DOHH2 (cell line): ENCODE results near the gene SMARCD1.
A peak's percentile ranks its signal among the peaks of the same experiment; 100 is the strongest.
"Not testable (repeated sequence)": the region's sequence is repeated elsewhere in the genome, so short reads cannot be mapped to it uniquely, and the experiment has no call there.

Source experiments
- H3F3A ChIP-seq: fragments of 200-600 bp; sonication (generic), shearing (Covaris generic); 2 replicates; pipeline ENCODE4 v1.6.0; 2016; ENCODE audit warnings: antibody characterized with exemption, mild to moderate bottlenecking; ENCODE audit not compliant: control insufficient read depth, insufficient read depth
- H3K27ac ChIP-seq: fragments of 200-600 bp; sonication (generic); 2 replicates; pipeline ENCODE4 v1.5.1; 2014; ENCODE audit warnings: low read depth, mild to moderate bottlenecking, low read length, moderate library complexity
- H3K27me3 ChIP-seq: fragments of 200-600 bp; sonication (generic); 2 replicates; pipeline ENCODE4 v1.6.1; 2014; ENCODE audit warnings: mild to moderate bottlenecking, low read length, mixed read lengths; ENCODE audit not compliant: control insufficient read depth
- H3K36me3 ChIP-seq: fragments of 200-600 bp; sonication (generic); 2 replicates; pipeline ENCODE4 v1.6.1; 2014; ENCODE audit warnings: mild to moderate bottlenecking, low read length, moderate library complexity, mixed read lengths; ENCODE audit not compliant: control insufficient read depth
- H3K4me1 ChIP-seq: fragments of 200-600 bp; sonication (generic); 2 replicates; pipeline ENCODE4 v1.6.1; 2014; ENCODE audit warnings: mild to moderate bottlenecking, low read length, mixed read lengths; ENCODE audit not compliant: control insufficient read depth
- H3K4me2 ChIP-seq: fragments of 200-600 bp; sonication (generic); 2 replicates; pipeline ENCODE4 v1.6.0; 2014; ENCODE audit warnings: mild to moderate bottlenecking, low read length, moderate library complexity
- H3K4me3 ChIP-seq: fragments of 200-600 bp; sonication (generic); 2 replicates; pipeline ENCODE4 v1.5.1; 2014; ENCODE audit warnings: mild to moderate bottlenecking, low read length, mixed read lengths
- H3K79me2 ChIP-seq: fragments of 200-600 bp; sonication (generic); 2 replicates; pipeline ENCODE4 v1.6.1; 2014; ENCODE audit warnings: mild to moderate bottlenecking, low read length, mixed read lengths; ENCODE audit not compliant: control insufficient read depth
- H3K9me2 ChIP-seq: fragments of 200-600 bp; sonication (generic); replicated peaks from 2 replicates; pipeline ENCODE4 v1.6.1; 2014; ENCODE audit warnings: mild to moderate bottlenecking, low read length, mixed read lengths; ENCODE audit not compliant: control insufficient read depth
- H3K9me3 ChIP-seq: fragments of 200-600 bp; sonication (generic); 2 replicates; pipeline ENCODE4 v1.6.1; 2014; ENCODE audit warnings: antibody characterized with exemption, low read length, mixed read lengths; ENCODE audit not compliant: control insufficient read depth, insufficient read depth
- H4K20me1 ChIP-seq: fragments of 200-600 bp; sonication (generic); 2 replicates; pipeline ENCODE4 v1.6.0; 2014; ENCODE audit warnings: low read depth, mild to moderate bottlenecking, antibody characterized with exemption, low read length, moderate library complexity; ENCODE audit not compliant: control insufficient read depth, insufficient read depth
- CTCF ChIP-seq: fragments of 200-600 bp; sonication (generic); IDR thresholded peaks from one replicate; pipeline ENCODE4 v1.5.1; 2014; ENCODE audit warnings: antibody characterized with exemption, mild to moderate bottlenecking, low read depth, low read length; ENCODE audit not compliant: poor library complexity, severe bottlenecking
- EZH2phosphoT487 ChIP-seq: fragments of 200-600 bp; sonication (generic); IDR thresholded peaks from 2 replicates; pipeline ENCODE4 v1.6.1; 2017; ENCODE audit warnings: borderline replicate concordance, mild to moderate bottlenecking, antibody characterized with exemption, low read length, moderate library complexity, mixed read lengths

SMARCD1 gene

GRCh38 chr12:50081096-50081808 lies 3.9 kb upstream of the SMARCD1 start:
- Histone ChIP-seq H3K27me3 (peaks cover 10% of the 10 kb centered on the region; the same call in 1 of the 2 replicates), H3K27ac (no peak overlapping the region), H3F3A (peaks cover 4% of the 10 kb centered on the region), H3K4me1 (peaks cover 13% of the 10 kb centered on the region), H3K4me2 (peak overlapping the region; percentile 23; the same call in 1 of the 2 replicates), H3K79me2 (peaks cover 15% of the 10 kb centered on the region), H3K9me2 (no peaks in the 10 kb centered on the region), H3K36me3 (peaks cover 8% of the 10 kb centered on the region; the same call in 1 of the 2 replicates), H3K9me3 (no peaks in the 10 kb centered on the region), H4K20me1 (no peaks in the 10 kb centered on the region), H3K4me3 (no peak overlapping the region)
- TF ChIP-seq EZH2phosphoT487 (no peak), CTCF (no peak)

- Histone ChIP-seq H3K4me1 (peaks cover 16% of the 10 kb centered on the region), H3K4me3 (no peak overlapping the region), H3K27ac (no peak overlapping the region), H3K79me2 (peaks cover 19% of the 10 kb centered on the region), H3K9me3 (no peaks in the 10 kb centered on the region), H3K27me3 (peaks cover 10% of the 10 kb centered on the region; the same call in 1 of the 2 replicates), H3F3A (peaks cover 10% of the 10 kb centered on the region), H3K9me2 (no peaks in the 10 kb centered on the region), H3K36me3 (peaks cover 22% of the 10 kb centered on the region), H3K4me2 (no peak overlapping the region), H4K20me1 (no peaks in the 10 kb centered on the region)
- TF ChIP-seq CTCF (no peak), EZH2phosphoT487 (no peak)
These were observed 2.5 kb upstream of the SMARCD1 start for GRCh38 chr12:50082644-50083043.

- Histone ChIP-seq H3K9me3 (no peaks in the 10 kb centered on the region), H3K4me3 (no peak overlapping the region), H4K20me1 (no peaks in the 10 kb centered on the region), H3K4me1 (peaks cover 17% of the 10 kb centered on the region), H3K27me3 (peaks cover 10% of the 10 kb centered on the region; the same call in 1 of the 2 replicates), H3K9me2 (no peaks in the 10 kb centered on the region), H3K79me2 (peaks cover 19% of the 10 kb centered on the region), H3K4me2 (no peak overlapping the region), H3K36me3 (peaks cover 28% of the 10 kb centered on the region), H3K27ac (no peak overlapping the region), H3F3A (peaks cover 16% of the 10 kb centered on the region)
- TF ChIP-seq EZH2phosphoT487 (no peak), CTCF (no peak)
These were observed 1.8 kb upstream of the SMARCD1 start for GRCh38 chr12:50083301-50083700.

GRCh38 chr12:50084409-50084774 lies 750 bp upstream of the SMARCD1 start:
- peak overlapping the region; percentile 88 for H3K4me3 ChIP-seq
- H3K27ac ChIP-seq = peak overlapping the region; percentile 58
- not testable (repeated sequence) for H4K20me1 ChIP-seq, H3K9me2 ChIP-seq, H3K9me3 ChIP-seq
- peaks cover 23% of the 10 kb centered on the region for H3K4me1 ChIP-seq
- peaks cover 16% of the 10 kb centered on the region for H3F3A ChIP-seq
- peaks cover 38% of the 10 kb centered on the region for H3K36me3 ChIP-seq
- peak overlapping the region; percentile 97 for H3K4me2 ChIP-seq
- peaks cover 22% of the 10 kb centered on the region for H3K79me2 ChIP-seq
- H3K27me3 ChIP-seq = peaks cover 10% of the 10 kb centered on the region; the same call in 1 of the 2 replicates
